ENCODE measurements around the gene STPG4.

Gene STPG4

DNA sequence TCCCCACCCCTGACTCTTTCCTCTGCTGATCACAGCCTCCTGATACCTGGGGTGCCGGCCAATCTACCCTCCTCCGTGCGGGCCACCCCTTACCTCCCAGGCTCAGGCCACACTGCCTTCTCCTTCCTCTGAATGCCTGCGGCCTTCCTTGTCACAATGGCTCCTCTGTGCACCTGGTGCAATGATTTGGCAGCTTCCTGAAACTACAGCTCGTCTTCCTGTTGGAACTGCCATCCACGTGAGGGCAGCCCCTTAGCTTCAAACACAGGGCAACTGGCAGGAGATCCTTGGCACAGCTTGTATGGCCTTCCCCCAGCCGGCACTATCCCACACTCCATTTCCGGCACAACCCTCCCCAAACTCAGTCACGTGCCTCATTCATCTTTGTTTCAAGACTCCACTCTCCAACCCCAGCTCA, 69.0 kb downstream of the STPG4 start:
- no peak for DNase-seq

DNA sequence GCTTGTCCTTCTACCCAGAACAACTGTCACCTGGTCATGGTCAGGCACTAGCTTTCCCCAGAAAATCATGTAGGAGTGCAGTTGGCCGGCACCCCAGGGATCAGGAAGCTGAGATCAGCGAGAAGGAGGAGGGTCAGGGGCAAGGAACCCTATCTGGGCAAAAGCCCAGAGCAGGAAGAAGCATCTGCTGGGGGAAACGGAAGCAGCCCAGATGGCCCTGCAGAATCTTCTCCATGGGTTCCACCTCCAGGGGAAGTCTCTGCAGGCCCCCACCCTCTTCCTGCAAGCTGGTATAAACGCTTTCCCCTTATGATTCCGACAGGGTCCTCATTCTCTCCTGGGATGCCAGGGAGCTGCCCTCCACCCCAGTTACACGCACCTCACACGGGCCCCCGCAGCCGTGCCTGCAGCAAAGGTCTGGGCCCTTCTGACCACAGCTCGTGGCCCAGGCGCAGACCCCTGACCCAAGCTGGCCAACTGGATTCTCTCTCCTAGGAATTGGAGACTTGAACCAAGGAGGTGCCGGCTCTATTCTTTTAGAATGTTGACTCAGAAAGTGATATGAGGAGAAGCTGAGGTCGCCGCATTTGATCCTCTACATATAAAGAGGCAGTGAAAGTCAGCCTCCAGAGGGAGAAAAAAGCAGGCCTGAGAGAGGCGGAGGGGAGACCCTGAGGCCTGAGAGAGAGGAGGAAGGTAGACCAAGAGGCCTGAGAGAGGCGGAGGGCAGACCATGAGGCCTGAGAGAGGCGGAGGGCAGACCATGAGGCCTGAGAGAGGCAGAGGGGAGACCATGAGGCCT, 71.0 kb downstream of the STPG4 start:
- no peak for DNase-seq

DNA sequence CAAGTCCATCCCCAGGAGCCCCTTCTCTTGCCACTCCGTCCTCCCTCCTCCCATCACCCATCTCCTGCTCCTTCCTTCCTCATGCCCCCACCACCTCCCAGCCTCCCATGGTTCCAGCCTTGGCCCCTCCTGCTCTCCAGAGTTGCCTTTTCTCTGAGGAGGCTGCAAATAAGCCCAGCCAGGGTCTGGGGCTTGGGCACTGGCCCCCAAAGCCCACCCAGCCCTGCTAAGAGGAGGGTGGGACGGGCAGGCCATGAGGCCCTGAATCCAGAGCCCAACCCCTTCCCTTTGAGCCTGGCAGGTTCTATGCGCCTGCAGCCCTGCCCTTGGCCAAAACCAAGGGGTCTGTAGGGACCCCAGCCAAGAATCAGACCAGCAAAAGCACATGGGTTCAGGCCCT, 71.6 kb downstream of the STPG4 start:
- DNase-seq, result no peak

DNA sequence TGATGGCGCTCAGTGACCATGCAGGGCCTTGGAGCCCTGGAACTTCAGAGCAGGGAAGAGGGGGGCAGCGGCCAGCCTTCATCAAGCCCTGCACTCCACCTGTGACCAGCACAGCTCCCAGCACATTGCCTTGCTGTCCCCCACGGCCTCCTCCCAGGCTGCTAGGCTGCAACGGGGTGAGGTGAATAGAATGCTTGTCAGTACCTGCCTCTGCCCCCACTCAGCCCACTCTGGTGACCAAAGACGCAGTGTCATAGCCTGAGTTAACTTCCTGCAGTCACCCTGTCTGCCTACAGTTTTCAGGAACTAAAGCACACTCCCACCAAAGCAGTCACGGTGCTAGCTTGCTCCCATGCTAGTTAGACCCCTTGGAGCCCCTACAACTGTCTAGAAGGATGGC, 72.1 kb downstream of the STPG4 start:
- no peak for DNase-seq

DNA sequence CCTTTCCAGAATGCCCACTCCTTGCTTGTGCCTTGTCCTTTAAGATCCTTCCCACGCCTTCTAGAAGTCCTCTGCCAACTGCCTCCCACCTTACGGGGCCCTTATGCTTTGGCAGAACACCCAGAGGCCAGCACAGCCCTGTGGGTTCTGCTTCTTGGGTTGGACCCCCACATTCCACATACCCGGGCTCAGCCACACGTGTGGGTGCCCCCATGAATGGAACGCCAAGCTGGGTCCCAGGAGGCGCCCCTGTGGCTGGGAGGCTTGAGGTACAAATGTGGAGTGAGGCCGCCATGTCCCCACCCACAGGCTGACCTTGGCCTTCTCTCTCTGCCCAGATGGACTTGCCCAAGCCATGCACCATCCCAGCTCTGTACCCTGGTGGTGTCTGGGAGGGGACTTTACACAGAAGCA, 74.2 kb downstream of the STPG4 start:
- no peak for DNase-seq

DNA sequence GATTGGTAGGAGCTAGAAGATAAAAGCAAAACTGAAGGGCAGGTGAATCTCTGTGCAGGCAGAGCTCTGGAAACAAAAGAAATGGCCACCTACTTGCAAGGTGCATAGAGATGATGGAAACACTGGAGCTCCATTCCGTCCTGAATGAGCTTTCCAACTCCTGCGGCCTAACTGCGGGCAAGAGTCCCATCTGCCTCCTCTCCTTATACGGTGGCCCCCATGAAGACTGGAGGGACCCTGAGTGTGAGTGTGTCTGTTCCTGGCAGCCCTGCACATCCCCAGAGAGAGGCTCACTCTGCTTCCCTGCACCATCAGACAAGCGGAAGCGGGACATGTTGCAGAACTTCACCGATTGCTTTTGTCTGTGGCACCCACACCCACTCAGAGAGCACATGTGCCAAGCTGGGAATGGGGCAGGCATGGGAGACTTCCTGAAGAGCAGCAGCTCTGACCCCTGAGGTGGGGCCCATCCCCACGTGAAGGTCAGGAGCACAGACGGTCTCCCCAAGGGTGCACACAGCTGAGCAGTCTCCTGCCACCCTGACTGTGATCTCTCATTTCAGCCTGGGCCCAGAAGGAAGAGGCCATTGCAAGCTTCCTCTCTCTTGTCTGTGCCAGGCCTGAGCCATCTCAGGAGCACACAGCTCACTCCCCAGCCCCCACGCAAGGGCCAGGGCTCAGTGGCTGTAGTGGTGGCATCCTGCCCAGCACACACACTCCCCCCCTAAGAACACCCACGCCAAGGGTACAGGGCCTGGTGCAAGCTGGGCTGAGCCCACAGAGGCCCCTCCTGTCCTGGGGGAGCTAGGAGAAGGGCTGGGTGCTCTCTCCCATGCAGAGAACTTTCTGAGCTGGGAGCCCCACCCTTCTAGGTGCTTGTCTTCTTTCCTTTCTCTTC, 75.3 kb downstream of the STPG4 start:
- DNase-seq, result no peak

DNA sequence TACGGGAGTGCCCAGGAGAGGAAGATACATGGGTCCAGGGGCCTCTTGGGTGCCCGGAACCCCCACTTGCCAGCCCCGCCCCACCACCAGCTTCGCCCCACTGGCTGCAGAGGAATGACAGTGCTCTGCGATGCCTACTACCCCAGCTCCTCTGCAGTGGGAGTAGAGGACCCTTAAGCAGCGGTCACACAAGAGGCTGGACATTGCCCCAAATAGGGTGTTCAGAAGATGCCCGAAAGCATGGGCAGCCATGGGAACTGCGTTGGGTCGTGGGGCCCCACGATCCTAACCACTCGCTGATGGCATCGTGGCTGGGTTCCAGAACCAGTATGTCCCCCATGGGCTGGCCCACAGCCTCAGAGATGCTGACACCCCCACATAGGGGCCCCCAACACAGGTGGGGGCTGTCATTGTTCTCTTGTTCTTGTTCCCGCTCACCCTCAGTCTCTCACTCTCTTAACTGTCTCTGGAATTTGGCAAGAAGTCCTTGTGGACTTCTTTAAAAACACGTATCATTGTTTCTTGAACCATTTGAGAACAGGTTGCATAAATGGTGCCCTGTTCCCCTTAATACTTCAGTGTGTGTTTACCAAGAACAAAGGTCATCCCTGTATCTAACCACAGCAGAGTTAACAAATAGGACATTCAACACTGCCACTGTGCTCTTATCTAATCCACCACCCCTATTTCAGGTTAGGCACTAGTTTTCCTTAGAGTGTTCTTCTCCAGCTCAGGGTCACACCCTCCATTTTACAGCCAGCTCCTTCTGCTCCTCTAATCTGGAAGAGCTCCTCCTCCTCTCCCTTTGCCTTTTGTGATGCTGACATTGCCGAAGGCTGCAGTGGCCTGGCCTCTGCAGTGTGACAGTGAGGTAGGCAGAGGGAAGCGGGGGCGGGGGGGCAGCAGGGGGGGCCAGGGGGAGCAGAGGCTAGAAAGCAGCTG, 76.3 kb downstream of the STPG4 start:
- peak; percentile 45 for DNase-seq

DNA sequence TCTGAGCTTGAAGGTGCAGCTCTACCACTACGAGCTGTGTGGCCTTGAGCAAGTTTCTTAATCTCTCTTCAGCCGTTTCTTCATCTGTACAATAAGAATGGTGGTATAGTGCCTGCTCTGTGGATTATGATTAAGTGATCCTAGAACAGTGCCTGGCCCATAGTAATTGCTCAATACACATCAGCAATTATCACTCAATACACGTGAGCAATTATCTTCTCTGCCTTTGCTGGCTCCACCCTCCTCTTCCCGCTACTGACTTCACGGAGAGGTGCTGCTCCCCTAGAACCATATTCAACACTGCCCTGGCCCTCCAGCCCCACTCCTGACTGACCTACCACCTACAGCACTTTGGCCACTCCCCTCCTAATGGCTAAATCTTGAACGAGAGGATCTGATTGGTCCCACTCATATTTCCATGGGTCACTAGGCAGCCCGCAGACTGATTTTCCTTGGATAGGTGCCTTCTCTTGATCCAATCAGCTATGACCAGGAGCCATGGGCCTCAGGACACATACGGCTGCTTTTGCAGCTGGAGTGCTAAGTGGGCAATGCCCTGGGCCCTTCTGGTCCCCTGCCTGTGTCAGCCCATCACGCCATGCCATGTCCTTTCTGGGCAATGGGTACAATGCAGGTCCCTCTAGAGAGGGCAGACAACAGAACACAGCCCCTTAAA, 77.5 kb downstream of the STPG4 start:
- DNase-seq, result no peak

DNA sequence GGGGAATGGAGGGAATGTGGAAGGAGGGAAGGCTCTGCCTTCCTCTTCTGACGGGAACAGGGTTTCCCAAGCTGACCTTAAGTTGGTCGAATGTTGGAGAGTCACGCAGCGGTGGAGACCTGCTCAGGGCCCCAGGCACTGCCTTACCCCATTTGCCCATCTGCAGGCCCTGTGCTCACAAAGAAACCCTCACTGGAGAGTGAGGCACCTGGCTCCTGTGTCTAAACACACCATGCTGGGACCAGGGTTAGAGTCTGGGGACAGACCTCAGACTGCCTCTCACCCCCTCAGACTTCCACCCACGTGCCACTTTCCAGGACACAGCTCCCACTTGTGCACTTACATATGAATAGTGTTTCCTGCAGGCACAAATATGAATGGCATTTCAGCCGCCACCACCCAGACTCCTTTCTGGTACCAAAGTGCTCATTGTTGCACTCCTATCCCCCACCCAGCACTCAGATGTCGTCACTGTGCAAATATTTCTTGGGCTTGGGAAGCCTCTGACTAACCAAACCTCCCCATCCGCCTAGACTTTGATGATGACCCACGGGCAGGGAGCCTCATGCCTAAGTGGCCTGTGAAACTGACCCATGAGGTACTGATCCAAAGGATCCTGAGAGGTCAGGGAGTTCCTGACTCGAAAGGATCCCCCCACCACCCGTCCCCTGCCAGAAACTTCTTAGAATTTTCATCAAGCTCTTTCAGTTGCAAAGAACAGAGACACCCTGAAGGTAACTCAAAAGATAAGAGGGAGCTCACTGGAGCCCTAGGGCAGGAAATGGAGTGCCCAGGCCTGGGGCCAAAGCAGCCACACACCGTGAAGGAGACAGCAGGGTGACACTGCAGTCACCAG, 78.3 kb downstream of the STPG4 start:
- peak; percentile 81 for DNase-seq

DNA sequence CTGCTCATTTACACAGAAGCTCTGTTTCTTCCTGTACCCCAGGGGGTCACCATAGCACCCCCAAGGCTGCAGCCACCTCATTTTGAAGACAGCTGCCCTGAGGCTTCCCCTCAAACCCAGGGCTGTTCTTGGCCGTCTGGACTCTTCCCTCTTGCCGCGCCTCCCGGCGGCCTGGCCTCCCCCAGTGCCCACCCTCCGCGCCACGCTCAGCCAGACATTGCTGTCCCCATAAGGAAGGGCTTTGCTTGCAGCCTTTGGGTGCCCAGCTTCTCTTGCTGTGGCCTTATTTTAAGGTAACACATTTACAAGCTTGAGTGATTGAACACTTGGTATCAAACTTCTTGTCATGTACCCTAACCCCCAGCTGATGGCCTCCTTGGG, 79.0 kb downstream of the STPG4 start:
- DNase-seq, result no peak

DNA sequence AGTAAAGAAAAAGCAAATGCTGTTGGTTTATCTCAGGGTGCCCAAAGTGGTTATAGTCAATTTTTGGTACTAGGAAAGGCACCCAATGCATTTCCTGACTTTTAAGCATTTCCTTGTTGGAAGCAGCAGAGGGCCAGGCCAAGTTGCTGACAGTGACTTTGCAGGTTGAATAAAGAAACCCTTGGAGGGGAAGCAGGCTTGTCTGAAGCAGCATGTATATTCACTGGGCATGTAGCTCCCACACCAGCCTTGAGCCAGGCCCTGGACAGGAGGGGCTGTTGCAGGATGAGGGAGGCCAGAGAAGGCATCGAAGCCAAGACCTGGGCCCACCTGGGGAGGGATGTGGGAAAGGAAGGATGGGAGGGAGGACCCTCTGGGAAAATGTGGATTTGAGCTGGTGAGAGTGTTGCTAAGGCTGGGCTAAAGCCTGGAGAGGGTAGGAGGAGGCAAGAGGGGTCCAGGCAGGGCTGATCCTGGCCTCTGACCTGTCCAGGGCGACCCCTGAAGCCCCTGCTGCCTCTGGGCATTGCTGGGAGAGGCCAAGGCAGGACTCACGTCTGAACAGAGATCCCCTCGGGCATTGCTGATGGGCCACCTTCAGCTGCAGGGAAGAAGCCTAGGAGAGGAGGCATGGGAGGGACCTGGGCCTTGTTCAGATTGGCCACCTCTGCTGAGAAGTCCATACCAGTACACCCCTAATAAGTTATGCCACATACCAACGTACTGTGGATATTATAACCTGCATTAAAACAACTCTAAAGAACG, 79.6 kb downstream of the STPG4 start:
- peak; percentile 20 for DNase-seq

DNA sequence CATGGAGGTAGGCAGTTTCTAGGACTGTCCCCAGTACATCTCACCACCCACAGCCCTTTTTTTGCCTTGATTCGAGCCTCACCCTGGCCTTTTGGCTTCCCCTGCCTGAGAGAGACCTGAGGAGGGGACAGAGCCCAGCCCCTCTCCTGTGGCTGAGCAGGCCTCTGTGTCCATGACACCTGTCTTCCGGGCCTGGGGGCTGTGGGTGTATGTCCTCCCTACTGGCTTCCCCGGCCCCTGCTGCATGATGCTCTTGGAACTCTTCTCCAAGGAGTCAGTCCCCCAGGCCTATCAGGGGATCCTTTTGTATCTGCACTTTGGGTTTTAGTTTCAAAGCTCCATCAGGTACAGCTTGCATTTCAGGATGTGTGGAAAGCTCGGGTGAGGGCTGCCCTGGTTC, 80.4 kb downstream of the STPG4 start:
- no peak for DNase-seq

DNA sequence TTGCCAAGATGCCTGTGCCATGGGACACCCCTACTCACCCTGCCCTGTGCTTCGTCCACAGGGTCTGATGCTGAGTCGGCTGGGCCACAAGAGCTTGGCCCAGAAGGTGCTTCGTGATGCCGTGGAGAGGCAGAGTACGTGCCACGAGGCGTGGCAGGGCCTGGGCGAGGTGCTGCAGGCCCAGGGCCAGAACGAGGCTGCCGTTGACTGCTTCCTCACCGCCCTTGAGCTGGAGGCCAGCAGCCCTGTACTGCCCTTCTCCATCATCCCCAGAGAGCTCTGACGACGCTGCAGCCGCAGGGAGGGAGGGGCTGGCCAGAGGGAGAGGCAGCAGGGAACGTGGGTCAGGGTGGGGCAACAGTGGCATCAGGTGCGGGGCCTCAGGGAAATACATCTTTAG, 81.5 kb downstream of the STPG4 start:
- no peak for DNase-seq

DNA sequence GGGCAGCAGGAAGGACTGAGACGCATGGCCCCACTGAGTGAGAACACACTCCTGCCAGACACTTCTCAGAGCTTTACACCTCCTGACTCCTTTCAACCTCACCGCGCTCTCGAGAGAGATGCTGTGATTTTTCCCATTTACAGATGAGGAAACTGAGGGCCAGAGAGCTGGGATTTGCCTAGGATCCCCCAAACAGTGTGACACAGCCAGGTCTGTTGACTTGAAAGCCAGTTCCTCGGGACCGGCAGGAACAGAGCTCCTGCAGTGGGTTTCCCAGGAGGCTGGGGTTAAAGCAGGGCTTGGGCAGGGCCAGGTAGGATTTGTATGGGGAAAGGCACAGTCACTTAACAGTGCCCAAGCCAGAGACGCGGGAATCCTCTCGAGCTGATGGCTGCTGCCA, 81.9 kb downstream of the STPG4 start:
- DNase-seq, result no peak

DNA sequence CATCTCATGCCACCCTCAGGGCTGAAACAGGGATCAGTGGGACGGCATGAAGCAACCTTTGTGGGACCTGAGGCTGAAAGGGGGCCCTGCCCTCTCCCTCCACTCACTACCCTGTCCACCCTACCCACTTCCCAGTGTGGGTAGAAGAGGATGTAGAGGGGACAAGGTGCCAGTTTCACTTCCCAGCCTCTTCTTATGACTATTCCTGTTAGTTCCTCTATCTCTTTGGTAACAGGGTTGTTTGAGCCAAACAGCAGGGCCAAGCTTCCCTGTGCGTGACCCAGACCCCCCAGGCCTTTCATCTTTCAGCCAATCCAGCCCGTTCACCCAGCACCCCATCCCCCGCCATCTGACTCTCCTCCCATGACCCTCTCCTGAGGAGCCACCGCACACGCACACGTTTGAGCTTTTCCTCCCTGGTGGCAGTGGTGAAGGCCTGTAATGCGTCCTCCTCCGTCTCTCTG, 82.3 kb downstream of the STPG4 start:
- no peak for DNase-seq

DNA sequence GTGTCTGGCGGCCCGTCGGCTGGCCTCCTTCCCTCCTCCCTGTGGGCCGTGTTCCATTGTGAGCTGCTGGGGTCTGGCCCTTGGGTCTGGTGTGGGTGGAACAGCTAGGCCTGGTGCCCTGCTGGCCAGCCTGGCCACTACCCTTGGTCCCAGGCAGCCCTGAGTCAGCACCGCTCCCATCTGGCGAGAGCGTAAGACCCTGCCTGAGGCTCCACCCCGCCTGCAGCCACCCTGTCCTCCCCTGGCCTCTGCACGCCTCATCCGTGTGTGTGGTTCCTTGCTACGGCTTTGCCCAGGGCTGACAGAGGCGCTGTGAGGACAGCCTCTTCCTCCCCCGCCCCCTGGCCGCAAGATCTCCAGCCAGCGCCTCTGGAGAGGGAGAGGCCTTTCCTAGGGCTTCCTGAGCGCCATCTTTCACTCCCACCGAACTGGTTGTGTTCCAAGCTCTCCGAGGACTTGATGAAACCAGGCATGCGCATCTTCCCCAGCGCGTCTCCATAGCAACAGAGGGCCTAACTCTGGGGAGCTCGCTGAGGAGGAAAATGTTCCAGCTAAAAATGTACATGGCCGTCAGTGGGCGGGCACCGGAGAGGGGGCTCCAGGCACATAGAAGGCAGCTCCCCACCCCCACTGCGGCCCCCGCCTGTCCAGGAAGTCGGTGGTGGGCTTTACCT, 83.0 kb downstream of the STPG4 start:
- DNase-seq, result no peak

DNA sequence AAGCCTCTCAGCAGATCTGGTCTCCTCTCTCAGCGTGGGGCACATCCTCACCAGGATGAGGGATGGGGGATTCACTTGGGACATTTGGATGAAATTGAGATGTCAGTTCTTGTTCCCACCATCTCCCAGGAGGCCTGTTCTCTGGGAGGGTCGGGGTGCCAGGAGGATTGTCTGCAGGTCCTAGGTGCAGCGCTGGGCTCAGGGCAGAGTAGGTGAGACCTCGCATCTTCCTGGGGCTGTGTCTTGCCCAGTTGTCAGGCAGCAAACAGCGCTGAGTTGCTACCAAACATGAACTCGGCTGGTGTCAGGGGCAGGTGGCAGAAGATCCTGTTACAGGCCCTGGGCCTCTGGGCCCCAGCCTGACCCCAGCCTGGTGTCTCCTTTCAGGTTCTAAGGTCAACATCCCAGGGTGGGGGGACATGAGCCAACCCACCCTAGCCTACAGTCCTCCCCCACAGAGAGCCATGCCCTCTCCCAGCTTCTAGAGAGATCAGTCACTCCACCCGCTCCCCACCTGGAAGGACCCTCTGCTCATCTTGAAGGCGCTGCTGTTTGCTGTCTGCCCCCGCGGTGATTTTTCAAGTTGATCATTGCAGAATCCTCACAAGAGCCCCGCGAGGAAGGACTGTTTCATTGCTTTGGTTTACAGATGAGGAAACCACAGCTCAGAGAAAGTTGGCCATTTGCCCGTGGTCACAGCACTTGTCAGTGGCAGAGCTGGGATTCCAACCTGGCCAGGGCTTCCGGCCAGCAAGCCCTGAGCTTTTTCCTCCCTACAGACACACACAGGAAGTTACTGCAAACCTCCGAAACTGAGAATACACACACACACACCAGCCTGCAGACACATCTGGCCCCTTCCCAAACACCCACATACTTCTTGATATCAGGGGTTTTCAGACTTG, 83.9 kb downstream of the STPG4 start:
- peak; percentile 23 for DNase-seq

DNA sequence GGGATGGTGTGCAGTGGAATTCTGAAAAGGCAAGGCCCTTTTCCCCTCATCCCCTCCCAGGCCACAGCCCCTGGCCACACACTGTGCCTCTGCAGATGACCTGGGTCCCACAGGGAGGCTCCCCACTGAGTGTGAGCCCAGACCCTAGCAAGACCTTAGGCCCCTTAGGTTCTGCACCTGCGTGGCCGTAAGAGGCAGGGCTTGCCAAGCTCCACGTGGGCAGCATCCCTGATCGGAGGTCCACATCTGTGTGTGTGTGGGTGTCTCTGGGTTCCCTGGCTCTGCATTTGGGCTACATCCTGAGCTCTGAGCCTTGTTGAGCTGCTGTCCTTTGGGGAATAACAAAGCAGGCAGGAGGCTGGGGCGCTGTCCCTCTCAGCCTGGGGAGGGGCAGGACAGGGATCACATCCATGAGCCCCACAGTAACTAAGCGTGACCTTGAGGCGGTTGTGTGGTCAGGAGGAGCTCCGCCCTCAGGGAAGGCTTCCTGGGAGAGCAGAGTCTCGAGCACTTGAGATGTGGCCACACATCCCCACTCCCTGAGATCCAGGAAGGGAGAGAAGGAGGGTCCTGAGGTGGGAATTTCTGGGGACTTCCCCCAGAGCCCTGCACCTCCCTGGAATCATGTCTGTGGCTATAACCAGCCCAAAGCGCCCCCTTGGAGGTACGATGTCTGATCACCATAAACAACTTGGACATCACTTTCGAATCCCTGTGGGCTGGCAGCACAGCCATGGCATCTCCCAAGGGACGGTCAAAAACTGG, 84.8 kb downstream of the STPG4 start:
- DNase-seq, result no peak

Measured in DMS53 (cell line).